K562 (cell line): Measurements from ENCODE around the gene SELL. TPM values are rescaled to one million over a fixed set of nuclear protein-coding genes. Genes with fewer than 3 reads are reported as not detected.

ENCODE experiments used
- ATAC-seq: fragments of 200-7000 bp; cut with Tn5 transposase; 3 replicates; pipeline ENCODE4 v1.9.1; 2020; ENCODE audit warnings: moderate library complexity
- BruUV-seq: library from RNA; stranded (reverse); fragments of 400-500 nt; replicated peaks from 2 replicates; lab custom pipeline; 2021; lab: Mats Ljungman, UMichigan
- CTCF ChIA-PET: fragments of 300-600 bp; formaldehyde crosslinking; extraction: SDS; loops from one replicate; lab custom pipeline; 2021; ENCODE audit warnings: low intra/inter-chr PET ratio; lab: Yijun Ruan, JAX
- POLR2A ChIA-PET: fragments of 300-600, 350-650 bp; sonication (Branson Sonifier 250); formaldehyde crosslinking; extraction: SDS; loops from one replicate; lab custom pipeline; 2021; ENCODE audit warnings: antibody characterized with exemption, inconsistent platforms; lab: Yijun Ruan, JAX
- DNase-seq, 4 experiments: peaks; one replicate each; pipeline versions ENCODE4 v3.0.0 to v3.0.0-alpha.2; 2011 to 2018; ENCODE audit warnings: low spot score in 3 of 4, mixed read lengths in 3 of 4; ENCODE audit errors: extremely low read depth in 1 of 4
- FAIRE-seq: peaks from 2 replicates; lab custom pipeline; 2011; peaks lifted over from hg19 to GRCh38; lab: Jason Lieb, UNC
- H2AFZ ChIP-seq: 2 replicates; pipeline ENCODE4 v1.6.0; 2011; ENCODE audit warnings: low read depth, low read length, control low read depth, inconsistent platforms
- H3K27ac ChIP-seq: fragments of 200-600 bp; 3 replicates; pipeline ENCODE4 v1.8.0; 2011; ENCODE audit warnings: low read depth, mild to moderate bottlenecking, control low read depth, inconsistent platforms, low read length, moderate library complexity, mixed read lengths; ENCODE audit errors: extremely low read depth
- H3K27me3 ChIP-seq, 2 experiments: fragments of 300-600 bp in 1 of 2; 2 replicates in 1 of 2; 3 replicates in 1 of 2; pipeline versions ENCODE4 v1.6.0 to v1.8.0; 2011; ENCODE audit warnings: inconsistent platforms in 2 of 2, low read length in 2 of 2, mild to moderate bottlenecking in 1 of 2, mixed read lengths in 1 of 2, moderate library complexity in 1 of 2; ENCODE audit not compliant: control insufficient read depth in 2 of 2, insufficient read depth in 2 of 2
- H3K36me3 ChIP-seq: fragments of 300-600 bp; 3 replicates; pipeline ENCODE4 v1.8.0; 2011; ENCODE audit warnings: mild to moderate bottlenecking, low read length, inconsistent platforms; ENCODE audit not compliant: control insufficient read depth, insufficient read depth
- H3K4me1 ChIP-seq, 2 experiments: fragments of 200-600 bp in 1 of 2; replicated peaks in 1 of 2; 2 replicates in 1 of 2; 3 replicates in 1 of 2; pipeline versions ENCODE4 v1.5.1 to v1.8.0; 2011; ENCODE audit warnings: inconsistent platforms in 2 of 2, low read length in 2 of 2, mild to moderate bottlenecking in 1 of 2, mixed read lengths in 1 of 2, moderate library complexity in 1 of 2; ENCODE audit not compliant: control insufficient read depth in 2 of 2, insufficient read depth in 2 of 2
- H3K4me2 ChIP-seq: 2 replicates; pipeline ENCODE4 v1.6.1; 2011; ENCODE audit warnings: low read length, control low read depth, inconsistent platforms, mixed read lengths; ENCODE audit not compliant: insufficient read depth
- H3K4me3 ChIP-seq: fragments of 200-600 bp; sonication (generic), shearing (Covaris generic); 2 replicates; pipeline ENCODE4 v1.5.1; 2016; ENCODE audit warnings: control low read depth, inconsistent platforms
- H3K79me2 ChIP-seq: fragments of 200-600 bp; 3 replicates; pipeline ENCODE4 v1.8.0; 2011; ENCODE audit warnings: low read length, inconsistent platforms; ENCODE audit not compliant: control insufficient read depth, insufficient read depth
- H3K9ac ChIP-seq, 2 experiments: 2 replicates each; pipeline versions ENCODE4 v1.6.0 to v1.6.1; 2011; ENCODE audit warnings: low read depth in 2 of 2, low read length in 2 of 2, control low read depth in 1 of 2, inconsistent platforms in 1 of 2, mild to moderate bottlenecking in 1 of 2, mixed read lengths in 1 of 2; ENCODE audit not compliant: insufficient read depth in 1 of 2
- H3K9me1 ChIP-seq: one replicate; pipeline ENCODE4 v1.6.0; 2011; ENCODE audit warnings: inconsistent platforms, mild to moderate bottlenecking, low read length, moderate library complexity; ENCODE audit not compliant: control insufficient read depth, insufficient read depth
- H3K9me3 ChIP-seq: replicated peaks from 2 replicates; pipeline ENCODE4 v1.5.1; 2011; ENCODE audit warnings: low read depth, low read length, inconsistent platforms; ENCODE audit not compliant: control insufficient read depth, insufficient read depth
- H4K20me1 ChIP-seq: replicated peaks from 2 replicates; pipeline ENCODE4 v1.6.1; 2011; ENCODE audit warnings: low read length, inconsistent platforms, mixed read lengths; ENCODE audit not compliant: control insufficient read depth, insufficient read depth
- ARNT ChIP-seq, 2 experiments: fragments of 450-650 bp; IDR thresholded peaks; 2 replicates each; pipeline ENCODE4 v1.6.1; 2016; ENCODE audit warnings: mild to moderate bottlenecking in 1 of 2
- ATF2 ChIP-seq: sonication (generic); formaldehyde crosslinking; IDR thresholded peaks from 2 replicates; pipeline ENCODE4 v1.8.1; 2022; ENCODE audit warnings: missing genetic modification reagents
- FOXK1 ChIP-seq: sonication (generic); formaldehyde crosslinking; IDR thresholded peaks from 2 replicates; pipeline ENCODE4 v1.8.0; 2022; ENCODE audit warnings: missing genetic modification reagents, mild to moderate bottlenecking, borderline replicate concordance
- FOXO4 ChIP-seq: fragments of 450-650 bp; formaldehyde crosslinking; IDR thresholded peaks from 2 replicates; pipeline ENCODE4 v1.4.0; 2020; ENCODE audit warnings: mild to moderate bottlenecking, moderate library complexity
- GTF2B ChIP-seq: IDR thresholded peaks from 2 replicates; pipeline ENCODE4 v1.6.1; 2011; ENCODE audit not compliant: insufficient read length; ENCODE audit errors: extremely low read depth
- POLR2AphosphoS2 ChIP-seq: IDR thresholded peaks from 2 replicates; pipeline ENCODE4 v1.6.1; 2012; ENCODE audit warnings: low read length, improper control_type of control experiment
- THAP7 ChIP-seq: fragments of 250-450 bp; sonication (Bioruptor Pico); IDR thresholded peaks from 2 replicates; pipeline ENCODE4 v1.5.0; 2021
- XRCC3 ChIP-seq: fragments of 450-650 bp; IDR thresholded peaks from 2 replicates; pipeline ENCODE4 v1.6.1; 2017; ENCODE audit warnings: mild to moderate bottlenecking, moderate library complexity
- ZBTB12 ChIP-seq: fragments of 250-450 bp; sonication (Bioruptor Pico); IDR thresholded peaks from 2 replicates; pipeline ENCODE4 v1.4.0; 2020
- ZBTB17 ChIP-seq: fragments of 450-650 bp; formaldehyde crosslinking; IDR thresholded peaks from 2 replicates; pipeline ENCODE4 v1.4.0; 2020; ENCODE audit warnings: mild to moderate bottlenecking
- ZNF518B ChIP-seq: fragments of 250-450 bp; sonication (Bioruptor Pico); IDR thresholded peaks from 2 replicates; pipeline ENCODE4 v1.5.0; 2021; ENCODE audit warnings: mild to moderate bottlenecking, moderate library complexity
- in situ Hi-C: fragments of 300-500 bp; cut with MboI; formaldehyde crosslinking; loops from 4 replicates; pipeline ENCODE4 v1.15.0; 2018; ENCODE audit warnings: inconsistent platforms, mixed read lengths
- intact Hi-C: fragments of 100-400 bp; cut with micrococcal nuclease; formaldehyde crosslinking; loops from 2 replicates; pipeline ENCODE4 v1.14.2; 2022
- polyA plus RNA-seq, 8 experiments: library from polyadenylated mRNA; depleted of rRNA in 4 of 8; stranded (reverse) in 5 of 8; unstranded in 3 of 8; fragments of >200 nt; fragmentation: Nextera tagmentation in 2 of 8; fragmentation: Illumina TruSeq in 1 of 8; extraction: Ambion mirVana in 2 of 8; extraction: Trizol in 1 of 8; gene quantifications; 2 replicates each; pipeline versions ENCODE4 v1.2.1 to v1.2.3, GENCODE V29; 2011 to 2014; ENCODE audit warnings: inconsistent platforms in 1 of 8, missing spikeins in 1 of 8
- total RNA-seq, 7 experiments: library from RNA; depleted of rRNA in 6 of 7; stranded (reverse); fragments of >200 nt in 6 of 7; fragmentation: Illumina TruSeq in 2 of 7; extraction: Trizol in 2 of 7; gene quantifications; 2 replicates each; pipeline versions ENCODE4 v1.2.1 to v1.2.3, GENCODE V29; 2011 to 2021; ENCODE audit warnings: low replicate concordance in 1 of 7

Gene SELL
- total and polyA plus RNA-seq, 9 of the 15 experiments (the other 6 are each of a cell fraction or from before 2014, with no cell fraction given): 0.51 TPM; not detected in 8

GRCh38 chr1:169648187-169648586 is 63.2 kb downstream of the SELL start (continued):
- TF ChIP-seq THAP7 (CRISPR knock-in tag): no peak
- TF ChIP-seq ARNT (IDR thresholded peaks at IDR 0.05): no peak
- no peak for TF ChIP-seq XRCC3
- no peak for TF ChIP-seq FOXK1 (CRISPR knock-in tag)
- no peak for TF ChIP-seq ZBTB12 (CRISPR knock-in tag)
- TF ChIP-seq, all 486 proteins: peak for 0

- no peak for ATAC-seq
- no peak for FAIRE-seq
- in situ Hi-C loops (no loop called here), intact Hi-C loops (no loop called here)
- ChIA-PET POLR2A (no interaction called here), CTCF (interaction anchor here (0.6 kb wide), 1 partner anchor 184 kb away, joined by 4 read pairs; no protein-coding TSS in a partner anchor)
- Histone ChIP-seq H3K9me3 (no peaks in the 10 kb centered on the region), H3K36me3 (no peaks in the 10 kb centered on the region), H3K4me3 (no peak overlapping the region), H3K27me3 (no peaks in the 10 kb centered on the region; a peak in 1 of 5 replicates), H3K79me2 (no peaks in the 10 kb centered on the region), H3K4me1 (no peaks in the 10 kb centered on the region), H3K9me1 (no peaks in the 10 kb centered on the region), H4K20me1 (no peaks in the 10 kb centered on the region), H2AFZ (no peak overlapping the region), H3K9ac (no peak overlapping the region), H3K4me2 (no peak overlapping the region), H3K27ac (no peak overlapping the region)
- DNase-seq: no peak
- BruUV-seq: no TSS peak
- TF ChIP-seq ATF2 (CRISPR knock-in tag) (no peak), ZNF518B (CRISPR knock-in tag) (no peak), FOXO4 (no peak), ZBTB17 (CRISPR knock-in tag) (no peak), GTF2B (no peak), POLR2AphosphoS2 (no peak)
Observed at GRCh38 chr1:169647512-169647911, 63.9 kb downstream of the SELL start.
